Measurements from ENCODE around the gene GSC.

Gene GSC

GRCh38 chr14:94773655-94774343 is 3.9 kb upstream of the GSC start:
- DNase-seq: no peak
- in situ Hi-C loops (cut with HindIII; ENCODE audit: low pct_ligation_motif_present, low pct_unique_long_range_greater_than_20kb, low sequenced_read_pairs): no loop called here

DNA sequence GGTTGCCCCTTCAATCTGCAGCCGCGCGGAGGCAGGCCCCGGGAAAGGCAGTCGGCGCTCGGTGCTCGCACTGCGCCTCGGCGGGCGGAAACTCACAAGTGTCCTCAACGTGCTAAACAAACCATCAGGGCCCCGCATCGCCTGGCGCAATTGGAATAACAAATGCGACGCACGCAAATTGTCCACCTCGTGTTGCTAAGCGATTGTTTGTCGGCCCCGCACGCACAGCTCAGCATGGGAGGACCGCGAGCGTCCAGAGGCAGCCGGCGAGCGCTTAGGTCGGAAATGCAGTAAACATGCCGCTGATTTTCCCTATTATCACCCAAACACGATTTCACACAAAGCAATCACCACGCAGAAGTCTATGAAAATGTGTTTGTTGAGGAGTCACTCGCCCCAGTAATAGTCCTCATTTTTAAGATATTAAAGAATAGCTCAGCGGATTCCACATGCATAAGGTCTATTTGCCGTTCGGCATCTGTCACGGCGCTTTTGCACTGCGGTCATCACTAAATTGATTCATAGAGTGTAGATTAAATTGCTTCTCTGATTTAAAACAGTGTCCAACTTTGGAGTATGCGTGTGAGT is 3.2 kb upstream of the GSC start:
- DNase-seq: no peak
- in situ Hi-C loops (cut with HindIII; ENCODE audit: low pct_ligation_motif_present, low pct_unique_long_range_greater_than_20kb, low sequenced_read_pairs): no loop called here

DNA sequence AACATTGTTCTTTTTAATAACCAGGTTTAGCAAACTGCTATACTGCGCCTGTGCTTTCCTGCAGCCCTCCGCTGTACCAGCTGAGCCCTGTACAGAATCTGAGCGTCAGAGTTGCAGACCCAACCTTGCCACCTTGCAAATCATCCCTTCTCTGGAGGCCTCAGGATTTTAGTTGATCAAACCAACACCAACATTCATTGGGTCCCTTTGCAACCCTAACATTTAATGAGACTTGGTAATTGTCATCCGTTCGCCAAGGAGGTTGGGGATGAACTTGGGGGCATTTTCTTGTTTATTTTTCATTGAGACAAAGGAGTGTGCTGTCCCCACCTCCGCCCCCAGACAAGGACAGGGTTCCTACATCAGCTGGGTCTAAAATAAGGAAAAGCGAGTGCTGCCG is 2.6 kb upstream of the GSC start:
- DNase-seq: no peak
- in situ Hi-C loops (cut with HindIII; ENCODE audit: low pct_ligation_motif_present, low pct_unique_long_range_greater_than_20kb, low sequenced_read_pairs): no loop called here

DNA sequence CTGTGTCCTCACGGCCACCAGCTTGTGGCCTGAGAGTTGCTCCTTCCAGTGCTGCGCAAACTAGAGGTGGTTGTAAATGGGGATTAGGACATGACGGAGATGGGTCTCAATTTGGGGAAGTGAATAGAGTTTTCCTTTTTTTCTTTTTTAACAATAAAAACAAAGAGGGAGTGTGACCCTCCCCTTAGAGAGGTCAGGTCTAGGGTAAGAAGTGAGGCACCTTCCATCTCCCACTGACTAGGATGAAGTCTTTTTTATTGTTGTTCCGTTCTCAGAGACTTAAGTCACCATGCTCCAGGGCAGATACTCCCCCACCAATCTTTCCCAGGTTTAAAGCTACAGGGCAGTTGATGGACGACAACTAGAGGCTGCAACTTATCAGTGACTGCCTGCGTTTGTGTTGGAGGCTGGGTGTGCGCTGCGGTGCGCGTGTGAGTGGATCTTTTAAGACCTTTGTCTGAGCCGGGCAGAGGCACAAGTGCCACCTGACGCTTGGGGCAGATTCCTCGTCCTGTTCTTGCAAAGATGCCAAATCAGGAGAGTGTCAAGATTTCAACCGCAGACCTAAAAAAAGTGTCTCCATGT is 2.1 kb upstream of the GSC start:
- in situ Hi-C loops (cut with HindIII; ENCODE audit: low pct_ligation_motif_present, low pct_unique_long_range_greater_than_20kb, low sequenced_read_pairs): no loop called here
- no peak for DNase-seq

DNA sequence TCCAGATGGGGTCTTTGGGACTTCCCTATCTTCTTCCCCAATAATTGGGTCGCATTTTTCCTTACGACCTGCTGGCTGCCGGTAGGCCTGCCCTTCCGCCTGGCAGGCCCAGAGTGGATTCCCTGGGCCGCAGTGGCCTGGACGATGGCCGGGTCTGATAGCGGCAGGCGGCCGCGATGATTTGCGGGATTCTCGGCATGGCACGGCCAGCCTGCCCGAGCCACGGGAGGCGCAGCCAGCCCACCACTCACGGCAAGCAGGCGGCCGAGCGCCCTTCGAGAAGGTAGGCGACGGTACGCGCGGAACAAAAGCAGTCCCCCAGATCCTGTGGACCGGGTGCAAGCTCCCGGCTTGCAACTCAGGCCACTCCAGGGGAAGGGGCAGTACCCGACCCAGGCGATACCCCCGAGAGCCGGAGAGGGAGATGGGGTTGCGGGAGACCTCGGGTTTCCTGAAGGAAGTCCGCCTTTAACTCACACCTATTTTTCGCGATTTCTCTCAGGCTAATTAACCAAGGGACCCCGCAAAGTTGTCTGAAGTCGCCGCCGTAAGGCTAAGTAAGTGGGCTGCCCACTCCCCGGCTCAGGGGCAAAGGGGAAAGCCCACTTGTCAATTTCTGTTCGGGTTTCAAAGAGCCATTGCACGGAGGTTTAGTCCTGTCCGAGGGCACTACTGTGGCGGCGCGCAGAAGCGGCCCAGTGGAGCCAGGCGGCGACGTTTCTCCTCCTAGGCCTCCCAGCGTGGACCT is 1.4 kb upstream of the GSC start:
- in situ Hi-C loops (cut with HindIII; ENCODE audit: low pct_ligation_motif_present, low pct_unique_long_range_greater_than_20kb, low sequenced_read_pairs): no loop called here
- DNase-seq: no peak

DNA sequence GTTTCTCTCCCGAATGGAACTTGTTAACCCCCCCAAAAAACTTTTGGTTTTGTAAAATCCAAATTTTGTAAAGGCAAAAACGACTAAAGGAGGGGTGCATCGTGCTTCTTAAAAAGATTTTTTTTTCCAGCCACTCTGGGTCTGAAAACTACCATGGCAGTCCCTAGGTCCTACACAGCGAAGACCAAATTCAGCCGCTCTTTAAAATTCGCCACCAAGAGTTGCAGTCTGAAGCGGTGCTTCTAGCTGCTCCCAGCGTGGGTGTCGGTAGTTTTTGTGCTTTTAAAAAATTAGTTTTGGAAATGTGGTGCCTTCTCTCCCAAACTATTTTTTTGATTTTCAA is 873 bp upstream of the GSC start:
- in situ Hi-C loops (cut with HindIII; ENCODE audit: low pct_ligation_motif_present, low pct_unique_long_range_greater_than_20kb, low sequenced_read_pairs): no loop called here
- no peak for DNase-seq

DNA sequence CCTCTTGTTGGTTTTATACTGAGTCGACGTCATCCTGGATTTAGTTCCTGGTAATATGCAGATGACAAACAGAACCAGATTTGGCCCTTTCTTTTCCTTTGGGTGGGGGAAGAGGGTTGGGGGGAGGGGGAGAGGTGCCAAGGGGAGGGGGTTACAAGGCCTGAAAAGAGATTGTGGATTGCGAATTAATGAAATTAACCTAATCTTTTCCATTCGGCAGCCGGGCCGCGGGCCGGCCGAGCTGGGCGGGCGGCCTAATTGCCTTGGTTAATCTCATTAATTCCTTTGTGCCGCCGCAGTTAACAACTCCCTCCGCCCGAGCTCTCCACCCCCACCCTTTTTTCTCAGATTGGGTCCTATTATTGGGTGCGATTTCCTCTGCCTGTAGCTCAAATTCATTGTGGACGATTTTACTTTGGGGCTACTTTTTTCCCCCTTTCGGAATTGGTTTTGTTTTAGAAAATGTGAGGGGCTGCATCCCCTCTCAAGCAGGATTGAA is 387 bp upstream of the GSC start:
- no peak for DNase-seq
- in situ Hi-C loops (cut with HindIII; ENCODE audit: low pct_ligation_motif_present, low pct_unique_long_range_greater_than_20kb, low sequenced_read_pairs): no loop called here

DNA sequence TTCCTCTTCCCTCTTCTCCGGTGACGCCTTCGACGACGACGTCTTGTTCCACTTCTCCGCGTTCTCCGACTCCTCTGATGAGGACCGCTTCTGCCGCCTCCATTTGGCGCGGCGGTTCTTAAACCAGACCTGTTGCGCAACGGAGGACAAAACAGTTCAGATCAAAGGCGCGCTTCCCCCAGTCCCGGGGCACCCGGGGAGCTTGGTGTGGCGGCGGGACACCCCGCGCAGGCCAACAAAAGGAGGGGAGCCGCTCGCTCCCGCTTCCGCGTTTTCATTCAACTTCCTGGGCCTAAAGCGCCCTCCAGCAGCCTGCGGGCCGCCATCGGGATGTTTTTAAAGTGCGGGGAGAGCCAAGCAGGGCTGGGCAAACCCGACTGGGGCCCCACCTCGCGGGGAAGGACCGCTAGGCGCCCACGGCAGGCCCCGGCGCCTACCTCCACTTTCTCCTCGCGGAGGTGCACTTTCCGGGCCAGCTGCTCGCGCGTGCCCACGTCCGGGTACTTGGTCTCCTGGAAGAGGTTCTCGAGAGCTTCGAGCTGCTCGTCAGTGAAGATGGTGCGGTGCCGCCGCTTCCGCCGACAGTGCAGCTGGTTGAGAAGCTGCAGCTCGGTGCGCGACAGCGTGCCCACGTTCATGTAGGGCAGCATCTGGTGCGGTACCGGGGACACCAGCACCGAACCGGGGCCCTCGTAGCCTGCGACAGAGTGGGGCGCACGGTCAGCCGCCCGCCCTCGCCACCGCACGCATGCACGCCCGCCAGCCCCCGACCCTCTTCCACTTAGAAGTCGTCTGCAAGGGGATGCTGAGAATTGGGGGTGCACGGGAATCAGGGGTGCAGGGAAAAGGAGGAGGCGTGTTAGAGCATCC is 1.2 kb downstream of the GSC start:
- DNase-seq: no peak
- in situ Hi-C loops (cut with HindIII; ENCODE audit: low pct_ligation_motif_present, low pct_unique_long_range_greater_than_20kb, low sequenced_read_pairs): no loop called here

DNA sequence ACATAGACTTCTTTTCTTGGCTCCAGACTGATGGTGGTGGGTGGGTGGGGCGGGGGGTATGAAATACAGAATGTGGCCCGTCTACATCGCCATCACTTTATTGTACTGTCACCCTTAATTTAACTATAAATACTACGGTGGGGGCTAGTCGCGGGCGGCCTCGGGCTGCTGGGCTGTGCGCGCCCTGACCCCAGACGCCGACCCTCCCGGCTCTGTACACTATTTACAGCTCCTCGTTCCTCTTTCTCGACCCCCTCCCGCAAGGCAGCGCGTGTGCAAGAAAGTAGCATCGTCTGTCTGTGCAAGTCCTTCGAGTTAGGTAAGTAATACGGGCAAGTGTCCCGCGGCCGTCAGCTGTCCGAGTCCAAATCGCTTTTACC is 1.8 kb downstream of the GSC start:
- DNase-seq: no peak
- in situ Hi-C loops (cut with HindIII; ENCODE audit: low pct_ligation_motif_present, low pct_unique_long_range_greater_than_20kb, low sequenced_read_pairs): no loop called here

DNA sequence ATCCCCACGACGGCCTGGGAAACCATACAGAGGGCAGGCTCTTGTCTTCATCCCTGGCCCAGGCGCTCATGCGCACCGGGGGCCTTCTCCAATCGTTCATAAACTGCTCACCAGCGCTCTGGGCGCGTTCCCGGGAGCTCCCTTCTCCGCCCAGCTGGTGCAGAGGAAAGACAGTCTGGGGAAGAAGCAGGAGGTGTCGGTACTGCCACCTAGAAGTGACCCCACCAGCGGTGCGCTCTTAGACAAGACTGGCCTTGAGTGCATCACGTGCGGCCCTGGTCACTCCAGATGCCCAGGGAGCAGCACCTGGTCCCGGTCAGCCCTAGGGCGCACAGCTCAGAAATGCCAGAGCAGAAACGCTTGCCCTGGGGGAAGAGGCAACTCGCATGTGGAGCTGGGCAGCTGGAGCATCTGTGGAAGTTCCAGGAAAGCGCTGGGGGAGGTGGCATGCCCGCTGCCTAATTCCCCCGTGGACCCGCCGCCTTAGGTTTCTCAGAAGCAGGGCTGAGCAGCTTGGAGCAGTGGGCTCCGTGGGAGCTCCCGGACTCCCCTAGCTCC is 2.5 kb downstream of the GSC start:
- in situ Hi-C loops (cut with HindIII; ENCODE audit: low pct_ligation_motif_present, low pct_unique_long_range_greater_than_20kb, low sequenced_read_pairs): no loop called here
- no peak for DNase-seq

GRCh38 chr14:94764573-94764972 is 5.3 kb downstream of the GSC start:
- in situ Hi-C loops (cut with HindIII; ENCODE audit: low pct_ligation_motif_present, low pct_unique_long_range_greater_than_20kb, low sequenced_read_pairs): no loop called here

DNA sequence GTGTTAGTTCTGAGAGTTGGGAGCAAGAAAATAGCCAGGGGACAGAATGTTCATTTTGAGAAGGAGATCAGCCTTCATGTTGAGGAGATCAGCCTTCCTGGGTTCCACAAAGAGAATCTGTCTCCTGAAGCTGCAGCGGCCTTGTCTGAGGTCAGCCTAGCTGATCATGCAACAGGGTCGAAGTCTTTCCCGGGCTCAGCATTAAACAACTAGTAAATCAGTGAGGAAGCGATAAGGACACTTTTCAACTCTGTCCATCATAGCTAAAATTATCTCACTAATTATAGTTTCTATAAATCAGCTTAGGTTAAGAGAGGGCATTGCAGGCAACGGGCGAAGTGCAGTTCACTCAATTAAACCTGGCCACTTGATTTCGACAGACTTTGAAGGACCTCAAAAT is 7.5 kb downstream of the GSC start:
- in situ Hi-C loops (cut with HindIII; ENCODE audit: low pct_ligation_motif_present, low pct_unique_long_range_greater_than_20kb, low sequenced_read_pairs): no loop called here
- no peak for DNase-seq

More at GRCh38 chr14:94764573-94764972, 5.3 kb downstream of the GSC start:
- DNase-seq: no peak

DNA sequence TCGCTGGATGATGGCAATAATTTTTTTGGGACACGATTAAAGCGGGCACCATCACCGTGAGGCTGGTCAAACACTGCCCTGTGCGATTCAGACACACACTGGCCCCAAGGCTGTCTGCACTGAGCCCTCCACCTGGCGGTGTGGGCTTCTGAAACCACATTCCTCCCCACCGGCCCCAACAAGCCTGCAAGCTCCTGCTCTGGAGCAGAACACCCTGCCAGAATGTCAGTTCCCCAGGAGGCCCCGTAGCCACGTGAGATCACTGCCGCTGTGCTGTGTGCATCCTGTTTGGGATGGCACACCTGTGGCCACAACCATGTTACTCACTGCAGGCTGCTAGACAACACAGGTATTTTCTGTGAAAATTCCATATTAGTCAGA is 7.9 kb downstream of the GSC start:
- in situ Hi-C loops (cut with HindIII; ENCODE audit: low pct_ligation_motif_present, low pct_unique_long_range_greater_than_20kb, low sequenced_read_pairs): no loop called here
- DNase-seq: no peak

DNA sequence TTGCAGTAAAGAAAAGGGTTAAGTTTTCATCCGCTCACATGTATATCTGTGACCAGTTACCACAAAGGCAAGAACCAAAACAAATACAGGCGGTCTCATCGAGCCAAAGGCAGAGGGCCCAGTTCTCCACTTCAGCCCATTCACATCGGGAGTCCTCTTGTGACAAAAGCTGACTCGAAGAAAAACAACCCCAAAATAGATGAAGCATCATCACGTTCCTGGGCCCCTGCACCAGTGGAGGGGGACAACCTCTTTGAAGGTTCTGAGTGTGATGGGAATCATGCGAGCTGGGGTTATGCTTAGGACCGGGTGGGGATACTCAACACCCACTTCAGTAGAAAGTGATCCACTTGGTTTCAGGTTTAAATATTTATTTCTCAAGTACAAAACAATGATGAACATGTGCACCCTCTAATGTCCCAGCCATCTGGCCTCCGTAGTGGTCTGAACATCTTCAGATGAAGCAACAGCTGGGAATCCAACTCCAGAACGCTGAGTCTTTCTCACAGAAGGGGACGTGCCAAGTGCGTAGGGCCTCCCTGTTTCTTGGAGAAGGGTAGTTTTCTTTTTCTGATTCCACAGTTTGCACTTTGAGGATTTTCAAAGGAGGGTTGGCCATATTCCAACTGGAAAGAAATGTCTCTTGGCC is 8.4 kb downstream of the GSC start:
- DNase-seq: no peak
- in situ Hi-C loops (cut with HindIII; ENCODE audit: low pct_ligation_motif_present, low pct_unique_long_range_greater_than_20kb, low sequenced_read_pairs): no loop called here

- in situ Hi-C loops (cut with HindIII; ENCODE audit: low pct_ligation_motif_present, low pct_unique_long_range_greater_than_20kb, low sequenced_read_pairs): no loop called here
- no peak for DNase-seq
Measured at GRCh38 chr14:94756310-94756882, 13.5 kb downstream of the GSC start.

GRCh38 chr14:94754391-94754942 is 15.4 kb downstream of the GSC start:
- no peak for DNase-seq
- in situ Hi-C loops (cut with HindIII; ENCODE audit: low pct_ligation_motif_present, low pct_unique_long_range_greater_than_20kb, low sequenced_read_pairs): no loop called here

DNA sequence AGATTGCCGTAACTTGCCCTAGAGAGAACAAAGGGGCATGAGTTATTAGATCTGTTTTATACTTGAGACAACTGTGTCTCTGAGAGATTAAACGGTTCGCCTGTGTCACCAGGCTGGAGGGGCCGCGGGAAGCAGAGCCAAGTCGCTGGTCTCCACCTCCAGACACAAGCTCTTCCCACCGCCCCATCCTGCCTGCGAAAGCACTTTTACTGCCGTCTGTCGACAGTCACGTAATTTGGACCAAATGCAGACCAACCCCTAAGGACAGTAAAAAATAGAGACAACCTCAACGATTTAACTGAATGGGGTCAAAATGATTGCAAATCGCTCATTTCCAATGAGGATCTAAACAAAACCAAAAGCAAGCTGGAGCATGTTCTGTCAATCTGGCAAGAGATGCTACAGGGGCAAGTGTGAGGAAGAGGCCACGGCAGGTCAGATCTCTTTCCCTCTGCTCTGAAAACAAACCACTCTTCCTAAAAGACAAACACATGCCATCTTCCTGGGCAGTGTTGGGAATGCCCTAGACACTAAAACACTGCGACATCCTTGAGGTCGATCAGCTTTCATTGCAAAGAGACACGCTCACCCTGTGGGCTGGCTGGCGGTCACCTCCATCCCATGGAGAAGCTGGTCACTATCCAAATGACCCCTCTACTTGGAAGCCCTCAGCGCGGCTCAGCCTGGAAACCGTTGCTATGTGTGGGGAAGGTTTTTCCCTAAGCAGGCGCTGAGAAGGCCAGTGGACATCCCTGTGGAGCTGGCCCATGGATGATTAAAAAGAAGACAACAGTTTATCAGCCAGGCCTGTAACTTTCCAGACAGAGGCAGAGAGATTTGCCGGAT is 17.1 kb downstream of the GSC start:
- DNase-seq: no peak
- in situ Hi-C loops (cut with HindIII; ENCODE audit: low pct_ligation_motif_present, low pct_unique_long_range_greater_than_20kb, low sequenced_read_pairs): no loop called here

Data from ACHN (cell line).